ENCODE results near the gene BACH2.

The BACH2 gene

DNA sequence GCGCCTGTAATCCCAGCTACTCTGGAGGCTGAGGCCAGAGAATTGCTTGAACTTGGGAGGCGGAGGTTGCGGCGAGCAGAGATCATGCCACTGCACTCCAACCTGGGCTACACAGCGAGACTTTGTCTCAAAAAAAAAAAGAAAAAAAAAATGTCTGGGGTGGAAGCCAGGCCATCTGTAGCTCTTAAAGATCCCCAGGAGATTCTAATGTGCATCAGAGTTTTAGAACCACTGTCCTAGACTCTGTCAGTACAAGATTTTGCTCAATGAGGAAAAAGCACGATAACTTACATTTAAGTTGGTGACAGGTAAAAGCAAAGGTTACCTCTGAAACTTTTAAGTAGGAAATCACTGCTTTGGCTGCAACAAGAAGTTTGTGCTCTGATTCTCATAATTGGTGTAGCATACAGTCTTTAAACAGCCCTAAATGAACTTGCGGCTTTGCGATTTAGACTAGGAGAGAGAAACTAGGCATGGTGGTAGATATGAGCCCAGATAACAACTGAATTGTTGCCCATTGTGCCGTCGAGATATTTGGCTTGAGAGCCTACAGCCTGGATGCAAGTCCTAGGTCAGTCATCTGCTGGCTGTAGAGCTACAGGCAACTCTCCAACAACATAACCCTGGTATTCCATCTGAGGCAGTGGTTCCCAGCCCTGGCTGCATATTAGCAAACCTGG lies 67.2 kb downstream of the BACH2 start:
- no peak for DNase-seq
- Mint-ChIP-seq H3K27me3 (ENCODE audit: low read depth, poor library complexity) (peaks cover 10% of the 10 kb centered on the region), H3K4me1 (peaks cover 78% of the 10 kb centered on the region), H3K36me3 (ENCODE audit: low read depth) (peaks cover 18% of the 10 kb centered on the region), H3K27ac (no peak overlapping the region), H3K4me3 (no peak overlapping the region), H3K9me3 (no peaks in the 10 kb centered on the region)
- TF ChIP-seq CTCF (IDR thresholded peaks at IDR 0.05) = no peak

DNA sequence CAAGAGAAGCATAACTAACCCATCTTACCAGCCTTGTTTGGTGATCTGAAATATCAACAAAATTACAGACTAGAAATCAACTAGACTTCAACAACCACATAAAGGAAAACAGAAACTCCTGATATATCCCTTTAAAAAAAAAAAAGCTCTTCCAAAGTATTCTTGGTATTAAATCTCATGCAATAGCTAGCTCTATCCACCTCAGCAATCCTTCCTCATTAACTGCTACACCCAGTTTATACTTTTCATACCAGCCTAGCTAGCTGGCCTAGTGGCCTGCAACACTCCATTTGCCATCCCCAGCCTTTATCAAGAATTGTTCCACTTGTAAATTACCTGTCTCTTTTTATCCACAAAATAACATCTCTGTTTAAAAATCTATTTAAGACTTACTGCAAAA lies 69.0 kb downstream of the BACH2 start:
- DNase-seq = no peak
- Mint-ChIP-seq H3K36me3 (ENCODE audit: low read depth) (peaks cover 27% of the 10 kb centered on the region), H3K4me3 (no peak overlapping the region), H3K27ac (no peak overlapping the region), H3K27me3 (ENCODE audit: low read depth, poor library complexity) (peaks cover 10% of the 10 kb centered on the region), H3K9me3 (peaks cover 10% of the 10 kb centered on the region), H3K4me1 (peaks cover 60% of the 10 kb centered on the region)
- no peak for TF ChIP-seq CTCF (IDR thresholded peaks at IDR 0.05)

DNA sequence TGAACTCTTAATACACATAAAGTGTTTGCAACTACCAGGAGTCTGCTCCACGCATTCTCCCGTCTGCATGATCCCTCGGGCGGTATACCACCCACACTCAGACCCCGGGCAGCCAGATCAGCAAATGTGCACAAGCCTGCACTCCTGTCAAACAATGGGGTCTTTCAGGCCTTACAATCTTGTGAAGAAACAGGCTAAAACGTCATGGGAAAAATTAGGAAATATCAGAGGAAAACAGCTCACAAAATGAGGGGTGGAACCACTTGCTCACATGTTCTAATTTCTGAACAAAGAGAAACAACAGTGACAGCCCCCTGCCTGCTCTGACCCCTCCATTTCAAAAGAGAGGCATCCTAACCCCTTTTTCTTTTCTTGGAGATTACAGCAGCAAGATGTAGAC lies 69.4 kb downstream of the BACH2 start:
- no peak for DNase-seq
- no peak for TF ChIP-seq CTCF (IDR thresholded peaks at IDR 0.05)

DNA sequence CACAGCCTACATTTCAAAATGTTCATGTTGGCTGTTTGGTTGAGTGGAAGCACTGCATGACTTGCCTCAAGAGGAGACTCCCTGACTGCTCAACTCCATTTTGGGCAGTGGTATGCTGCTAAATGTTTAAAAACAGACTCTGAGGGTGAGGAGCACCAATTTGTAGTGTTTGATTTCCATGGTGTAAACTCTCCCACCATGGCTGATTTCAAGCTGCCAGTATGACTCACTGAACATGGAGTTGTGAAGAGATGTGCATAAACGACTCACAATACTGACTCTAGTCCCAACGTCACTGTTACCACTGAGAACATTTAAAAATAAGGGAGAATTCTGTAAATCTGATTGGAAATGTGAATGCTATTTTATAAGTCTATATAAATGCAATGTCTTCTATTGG lies 70.4 kb downstream of the BACH2 start:
- no peak for DNase-seq
- peaks cover 10% of the 10 kb centered on the region for H3K27me3 Mint-ChIP-seq (ENCODE audit: low read depth, poor library complexity)
- no peak overlapping the region for H3K4me3 Mint-ChIP-seq
- no peak overlapping the region for H3K27ac Mint-ChIP-seq
- H3K9me3 Mint-ChIP-seq = peaks cover 21% of the 10 kb centered on the region
- H3K36me3 Mint-ChIP-seq (ENCODE audit: low read depth) = peaks cover 34% of the 10 kb centered on the region
- no peak for TF ChIP-seq CTCF (IDR thresholded peaks at IDR 0.05)
- H3K4me1 Mint-ChIP-seq = peaks cover 46% of the 10 kb centered on the region

More for the DNA sequence above, 69.4 kb downstream of the BACH2 start:
- Mint-ChIP-seq H3K27me3 (ENCODE audit: low read depth, poor library complexity) (peaks cover 10% of the 10 kb centered on the region), H3K4me1 (peaks cover 56% of the 10 kb centered on the region), H3K36me3 (ENCODE audit: low read depth) (peaks cover 30% of the 10 kb centered on the region), H3K4me3 (no peak overlapping the region), H3K27ac (peak overlapping the region; percentile 26), H3K9me3 (peaks cover 15% of the 10 kb centered on the region)

DNA sequence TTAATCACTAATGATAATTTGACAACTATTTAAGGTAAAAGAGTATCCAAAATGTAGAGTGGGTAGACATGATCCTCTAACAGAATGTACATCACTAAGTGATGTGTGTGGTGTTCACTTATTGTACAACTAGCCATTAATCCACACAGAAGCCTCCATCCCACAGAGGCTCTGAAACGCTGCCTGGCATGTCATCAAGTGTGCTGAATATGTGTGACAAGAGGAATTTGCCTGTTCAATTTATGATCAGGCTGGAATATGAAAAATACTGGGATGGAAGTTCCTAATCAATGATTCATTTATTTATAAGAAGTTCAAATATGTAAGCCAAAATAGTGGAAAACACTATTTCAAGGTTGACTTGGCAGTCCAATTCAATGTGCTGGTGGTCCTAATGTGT lies 72.4 kb downstream of the BACH2 start:
- TF ChIP-seq CTCF (IDR thresholded peaks at IDR 0.05) = no peak
- Mint-ChIP-seq H3K36me3 (ENCODE audit: low read depth) (peaks cover 34% of the 10 kb centered on the region), H3K4me1 (peaks cover 28% of the 10 kb centered on the region), H3K9me3 (peaks cover 21% of the 10 kb centered on the region), H3K27ac (no peak overlapping the region), H3K4me3 (no peak overlapping the region), H3K27me3 (ENCODE audit: low read depth, poor library complexity) (peaks cover 10% of the 10 kb centered on the region)
- DNase-seq = no peak

- no peak for TF ChIP-seq CTCF (IDR thresholded peaks at IDR 0.05)
- peaks cover 21% of the 10 kb centered on the region for H3K9me3 Mint-ChIP-seq
- H3K36me3 Mint-ChIP-seq (ENCODE audit: low read depth) = peaks cover 34% of the 10 kb centered on the region
- H3K4me1 Mint-ChIP-seq = peaks cover 26% of the 10 kb centered on the region
- no peak overlapping the region for H3K27ac Mint-ChIP-seq
- H3K27me3 Mint-ChIP-seq (ENCODE audit: low read depth, poor library complexity) = peaks cover 6% of the 10 kb centered on the region
- DNase-seq = no peak
- no peak overlapping the region for H3K4me3 Mint-ChIP-seq
Measured at GRCh38 chr6:90222724-90223198, 73.9 kb downstream of the BACH2 start.

All from nephron progenitor cell (in vitro differentiated cells).